ENCODE results near the gene LRRC3C.

LRRC3C gene

GRCh38 chr17:39922006-39922405 is 5.5 kb upstream of the LRRC3C start:
- Histone ChIP-seq H3K27ac (replicated peaks) (peak overlapping the region; percentile 1; the same call in 1 of the 2 replicates), H3K27me3 (ENCODE audit: insufficient read depth, poor library complexity, severe bottlenecking) (no peaks in the 10 kb centered on the region), H3K4me3 (replicated peaks; ENCODE audit: insufficient read depth, low read length) (no peak overlapping the region)
- TF ChIP-seq GABPA (IDR thresholded peaks at IDR 0.05; ENCODE audit: low read depth): no peak
- DNase-seq (ENCODE audit: low read depth in 1 of 2, low spot score in 1 of 2): no peak

GRCh38 chr17:39923230-39923629 is 4.3 kb upstream of the LRRC3C start:
- H3K4me3 ChIP-seq (replicated peaks; ENCODE audit: insufficient read depth, low read length): no peak overlapping the region
- TF ChIP-seq CTCF (IDR thresholded peaks at IDR 0.05; ENCODE audit: insufficient read depth, low read length) (no peak), GABPA (IDR thresholded peaks at IDR 0.05; ENCODE audit: low read depth) (no peak), SPI1 (IDR thresholded peaks at IDR 0.05; ENCODE audit: borderline replicate concordance, low read depth) (no peak), REST (IDR thresholded peaks at IDR 0.05; ENCODE audit: insufficient replicate concordance, low read depth) (no peak), POLR2AphosphoS5 (IDR thresholded peaks at IDR 0.05; ENCODE audit: low read depth) (no peak)
- no peak for DNase-seq (ENCODE audit: low read depth in 1 of 2, low spot score in 1 of 2)
- H3K27ac ChIP-seq (replicated peaks): no peak overlapping the region
- H3K27me3 ChIP-seq (ENCODE audit: insufficient read depth, poor library complexity, severe bottlenecking): no peaks in the 10 kb centered on the region

GRCh38 chr17:39923836-39924690 is 3.5 kb upstream of the LRRC3C start:
- DNase-seq (ENCODE audit: low read depth in 1 of 2, low spot score in 1 of 2): no peak
- Histone ChIP-seq H3K27me3 (ENCODE audit: insufficient read depth, poor library complexity, severe bottlenecking) (no peaks in the 10 kb centered on the region), H3K4me3 (replicated peaks; ENCODE audit: insufficient read depth, low read length) (no peak overlapping the region), H3K27ac (replicated peaks) (no peak overlapping the region)
- TF ChIP-seq GABPA (IDR thresholded peaks at IDR 0.05; ENCODE audit: low read depth) (no peak), REST (IDR thresholded peaks at IDR 0.05; ENCODE audit: insufficient replicate concordance, low read depth) (no peak), CTCF (IDR thresholded peaks at IDR 0.05; ENCODE audit: insufficient read depth, low read length) (no peak), SPI1 (IDR thresholded peaks at IDR 0.05; ENCODE audit: borderline replicate concordance, low read depth) (no peak), POLR2AphosphoS5 (IDR thresholded peaks at IDR 0.05; ENCODE audit: low read depth) (no peak)

GRCh38 chr17:39924691-39925055 is 2.9 kb upstream of the LRRC3C start:
- Histone ChIP-seq H3K27ac (replicated peaks) (no peak overlapping the region), H3K27me3 (ENCODE audit: insufficient read depth, poor library complexity, severe bottlenecking) (no peaks in the 10 kb centered on the region), H3K4me3 (replicated peaks; ENCODE audit: insufficient read depth, low read length) (no peak overlapping the region)
- TF ChIP-seq SPI1 (IDR thresholded peaks at IDR 0.05; ENCODE audit: borderline replicate concordance, low read depth) (peak; percentile 2; the same call in 1 of the 2 replicates), POLR2AphosphoS5 (IDR thresholded peaks at IDR 0.05; ENCODE audit: low read depth) (no peak)
- no peak for DNase-seq (ENCODE audit: low read depth in 1 of 2, low spot score in 1 of 2)

Data from HL-60 (cell line).